ENCODE data around the gene RGL4. TPM values are rescaled to one million over a fixed set of nuclear protein-coding genes. Genes with fewer than 3 reads are reported as not detected.
"Not testable (repeated sequence)": the region's sequence is repeated elsewhere in the genome, so short reads cannot be mapped to it uniquely, and the experiment has no call there.

The RGL4 gene
- total RNA-seq, 1 donor from 2014 or later = not detected

DNA sequence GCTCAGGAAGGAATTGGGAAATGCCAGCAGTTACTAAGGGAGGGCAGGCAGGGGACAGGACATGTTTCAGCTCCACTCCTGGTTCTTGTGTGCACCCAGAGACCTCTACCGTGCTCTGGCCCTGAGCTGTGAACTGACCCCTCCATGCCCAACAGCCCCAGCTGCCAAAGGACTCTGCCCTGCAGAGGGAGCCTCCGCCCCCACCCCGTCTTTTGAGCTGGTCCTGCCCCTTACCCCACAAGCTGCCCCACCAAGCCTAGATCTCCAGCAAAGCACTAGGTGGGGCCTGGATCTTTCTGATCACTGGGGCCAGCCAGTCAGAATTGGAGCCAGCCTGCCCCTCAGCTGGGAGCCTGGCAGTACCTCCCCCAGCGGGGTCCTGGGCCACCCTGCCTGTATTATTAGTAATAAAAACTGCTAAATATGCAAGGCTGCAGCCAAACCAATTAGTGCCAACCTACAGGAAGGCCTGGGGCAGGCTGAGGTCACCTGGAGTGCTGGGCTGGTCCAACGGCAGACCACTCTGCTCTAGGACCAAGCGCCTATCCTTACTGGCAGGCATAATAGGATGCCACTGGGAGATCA is 34.8 kb upstream of the RGL4 start:
- no peak overlapping the region for H3K27ac ChIP-seq

DNA sequence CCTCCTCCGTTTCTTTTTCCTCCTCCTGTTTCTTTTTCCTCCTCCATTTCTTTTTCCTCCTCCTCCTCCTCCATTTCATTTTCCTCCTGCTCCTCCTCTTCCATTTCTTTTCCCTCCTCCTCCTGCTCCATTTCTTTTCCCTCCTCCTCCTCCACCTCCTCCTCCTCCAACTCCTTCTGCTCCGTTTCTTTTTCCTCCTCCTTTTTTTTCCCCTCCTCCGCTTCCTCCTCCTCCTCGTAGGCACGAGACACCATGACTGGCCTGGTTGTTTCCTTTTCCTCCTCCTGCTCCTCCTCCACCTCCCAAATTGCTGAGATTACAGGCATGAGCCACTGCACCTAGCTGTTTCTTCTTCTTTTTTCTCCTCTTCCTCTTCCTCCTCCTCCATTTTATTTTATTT is 33.1 kb upstream of the RGL4 start:
- TF ChIP-seq, protein P1, sequence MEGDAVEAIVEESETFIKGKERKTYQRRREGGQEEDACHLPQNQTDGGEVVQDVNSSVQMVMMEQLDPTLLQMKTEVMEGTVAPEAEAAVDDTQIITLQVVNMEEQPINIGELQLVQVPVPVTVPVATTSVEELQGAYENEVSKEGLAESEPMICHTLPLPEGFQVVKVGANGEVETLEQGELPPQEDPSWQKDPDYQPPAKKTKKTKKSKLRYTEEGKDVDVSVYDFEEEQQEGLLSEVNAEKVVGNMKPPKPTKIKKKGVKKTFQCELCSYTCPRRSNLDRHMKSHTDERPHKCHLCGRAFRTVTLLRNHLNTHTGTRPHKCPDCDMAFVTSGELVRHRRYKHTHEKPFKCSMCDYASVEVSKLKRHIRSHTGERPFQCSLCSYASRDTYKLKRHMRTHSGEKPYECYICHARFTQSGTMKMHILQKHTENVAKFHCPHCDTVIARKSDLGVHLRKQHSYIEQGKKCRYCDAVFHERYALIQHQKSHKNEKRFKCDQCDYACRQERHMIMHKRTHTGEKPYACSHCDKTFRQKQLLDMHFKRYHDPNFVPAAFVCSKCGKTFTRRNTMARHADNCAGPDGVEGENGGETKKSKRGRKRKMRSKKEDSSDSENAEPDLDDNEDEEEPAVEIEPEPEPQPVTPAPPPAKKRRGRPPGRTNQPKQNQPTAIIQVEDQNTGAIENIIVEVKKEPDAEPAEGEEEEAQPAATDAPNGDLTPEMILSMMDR (IDR thresholded peaks at IDR 0.05) = no peak
- Histone ChIP-seq H3K27me3 (no peaks in the 10 kb centered on the region), H3K36me3 (peaks cover 22 to 27% of the 10 kb centered on the region in 2 donors), H3K4me1 (no peaks in the 10 kb centered on the region), H3K9me3 (no peaks in the 10 kb centered on the region), H3K4me3 (no peak overlapping the region), H3K27ac (no peak overlapping the region)
- intact Hi-C loops (cut with DNase I) = no loop called here
- DNase-seq (ENCODE audit: low spot score in 2 of 2) = no peak

More for the DNA sequence above, 34.8 kb upstream of the RGL4 start:
- H3K9me3 ChIP-seq = no peaks in the 10 kb centered on the region
- no peaks in the 10 kb centered on the region for H3K4me1 ChIP-seq
- DNase-seq (ENCODE audit: low spot score in 2 of 2) = no peak
- H3K4me3 ChIP-seq = no peak overlapping the region
- H3K36me3 ChIP-seq = peaks cover 19 to 25% of the 10 kb centered on the region in 2 donors
- TF ChIP-seq, protein P1 (IDR thresholded peaks at IDR 0.05) = no peak
- H3K27me3 ChIP-seq = no peaks in the 10 kb centered on the region
- intact Hi-C loops (cut with DNase I) = no loop called here

DNA sequence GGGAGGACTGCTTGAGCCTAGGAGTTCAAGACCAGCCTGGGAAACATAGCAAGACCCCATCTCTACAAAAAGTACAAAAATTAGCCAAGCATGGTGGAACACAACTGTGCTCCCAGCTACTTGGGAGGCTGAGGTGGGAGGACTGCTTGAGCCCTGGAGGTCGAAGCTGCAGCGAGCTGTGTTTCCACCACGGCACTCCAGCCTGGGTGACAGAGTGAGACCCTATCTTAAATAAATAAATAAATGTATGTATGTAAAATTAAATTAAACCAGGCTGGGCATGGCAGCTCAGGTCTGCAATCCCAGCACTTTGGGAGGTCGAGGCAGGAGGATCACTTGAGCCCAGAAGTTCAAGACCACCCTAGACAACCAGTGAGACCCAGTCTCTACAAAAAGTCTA is 30.4 kb upstream of the RGL4 start:
- H3K27ac ChIP-seq; H3K27me3 ChIP-seq; H3K9me3 ChIP-seq; intact Hi-C loops (cut with DNase I); H3K4me1 ChIP-seq; DNase-seq (ENCODE audit: low spot score in 2 of 2); H3K4me3 ChIP-seq: not testable (repeated sequence)
- peaks cover 15 to 26% of the 10 kb centered on the region in 2 donors for H3K36me3 ChIP-seq

DNA sequence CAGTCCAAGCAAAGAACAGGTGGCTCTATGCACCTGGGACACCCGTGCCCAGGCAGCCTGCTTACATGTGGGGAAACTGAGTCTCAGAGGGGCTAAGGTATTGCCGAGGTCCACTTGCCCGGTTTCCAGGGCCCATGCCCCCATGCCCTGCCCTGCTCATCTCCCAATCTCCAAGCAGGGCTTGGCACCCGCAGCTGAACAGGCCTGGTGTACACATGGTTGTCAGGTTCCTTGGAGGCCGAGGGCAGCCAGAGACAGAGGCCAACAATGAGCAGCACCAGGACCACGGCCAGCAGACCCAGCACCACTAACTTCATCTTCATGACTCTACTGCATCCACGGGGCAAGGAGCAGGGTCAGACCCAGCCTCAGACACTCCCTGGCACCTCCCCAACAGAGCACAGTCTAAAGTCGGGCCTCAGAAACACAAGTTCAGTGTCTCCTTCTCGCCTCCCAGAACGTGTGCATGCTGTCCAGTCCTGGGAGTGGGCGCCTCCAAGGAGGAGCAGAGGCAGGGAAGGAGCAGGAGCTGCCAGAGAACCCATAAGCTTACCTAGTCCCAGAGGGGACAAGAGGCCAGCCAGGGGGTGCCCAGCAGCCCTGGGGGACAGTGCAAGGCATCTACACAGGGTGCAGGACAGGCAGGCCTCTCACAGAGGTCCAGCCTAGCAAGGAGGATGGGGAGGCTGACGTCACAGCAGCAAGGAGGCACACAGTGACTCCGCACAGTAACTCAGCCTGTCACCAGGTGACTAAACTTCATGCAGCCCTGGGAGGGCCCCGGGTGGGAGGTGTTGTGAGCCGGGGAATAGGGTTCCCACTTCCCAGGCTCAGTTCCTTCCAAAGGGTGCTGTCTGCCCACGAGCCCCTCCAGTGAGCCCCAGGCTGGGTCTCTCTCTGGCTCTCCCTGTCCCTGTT is 20.2 kb upstream of the RGL4 start:
- no peaks in the 10 kb centered on the region for H3K9me3 ChIP-seq
- intact Hi-C loops (cut with DNase I) = no loop called here
- DNase-seq (ENCODE audit: low spot score in 2 of 2) = no peak

DNA sequence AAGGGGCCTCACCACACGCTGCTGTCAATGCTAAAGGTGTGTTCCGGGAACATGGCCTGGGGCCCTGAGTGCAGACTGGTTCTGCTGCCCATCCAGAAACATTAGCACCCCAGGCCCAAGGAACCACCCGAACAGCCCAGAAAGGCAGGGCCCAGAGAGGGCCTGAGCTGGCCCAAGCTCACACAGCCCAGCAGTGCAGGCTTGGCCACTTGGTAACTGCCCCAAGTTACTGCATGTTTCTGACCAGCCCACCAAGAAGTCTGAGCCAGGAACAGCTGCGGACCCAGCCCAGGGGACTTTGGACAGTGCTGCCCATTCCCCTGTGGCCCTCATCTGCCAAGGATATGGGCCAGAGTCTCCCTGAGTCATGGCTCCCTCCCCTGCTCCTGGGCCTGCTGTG is 19.4 kb upstream of the RGL4 start:
- H3K4me1 ChIP-seq; H3K36me3 ChIP-seq; intact Hi-C loops (cut with DNase I); H3K4me3 ChIP-seq; H3K27ac ChIP-seq; H3K27me3 ChIP-seq; DNase-seq (ENCODE audit: low spot score in 2 of 2); H3K9me3 ChIP-seq: not testable (repeated sequence)

More for the DNA sequence above, 20.2 kb upstream of the RGL4 start:
- H3K27me3 ChIP-seq = no peaks in the 10 kb centered on the region
- H3K27ac ChIP-seq = no peak overlapping the region
- no peaks in the 10 kb centered on the region for H3K36me3 ChIP-seq
- H3K4me3 ChIP-seq = no peak overlapping the region
- H3K4me1 ChIP-seq = no peaks in the 10 kb centered on the region
- TF ChIP-seq, protein P1 (IDR thresholded peaks at IDR 0.05) = no peak

DNA sequence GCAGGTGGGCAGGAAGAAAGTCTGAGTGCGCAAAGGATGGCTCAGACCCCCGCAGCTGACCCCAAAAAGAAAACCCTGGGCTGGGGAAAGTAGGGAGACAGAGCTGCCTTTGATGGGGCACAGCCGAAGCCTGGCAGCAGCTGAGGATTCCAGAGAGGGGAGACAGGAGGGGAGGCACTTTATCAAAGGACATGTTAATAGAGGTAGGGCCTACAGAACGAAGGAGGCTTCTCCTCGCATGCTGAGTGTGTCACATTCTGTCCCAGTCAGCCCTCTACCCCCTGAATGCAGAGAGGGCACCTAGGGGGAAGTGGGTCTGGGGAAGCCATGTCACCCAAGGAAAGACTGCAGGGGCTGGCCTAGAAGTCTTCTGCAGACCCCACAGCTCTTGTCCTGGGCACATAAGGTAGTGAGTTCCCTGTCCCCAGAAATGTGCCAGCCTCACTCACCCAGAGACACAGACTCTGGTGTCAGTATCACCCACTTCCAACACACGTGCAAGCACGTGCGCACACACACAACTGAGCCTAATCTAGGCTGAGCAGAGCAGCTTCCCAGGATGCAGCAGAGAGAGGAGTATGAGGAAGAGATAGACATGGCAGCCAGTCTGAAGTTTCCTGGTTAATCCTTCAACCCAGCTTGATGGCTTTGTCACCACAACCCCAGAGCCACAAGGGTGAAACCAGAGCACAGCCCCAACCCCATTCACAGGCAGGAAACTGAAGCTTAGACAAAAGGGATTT is 18.3 kb upstream of the RGL4 start:
- intact Hi-C loops (cut with DNase I); H3K36me3 ChIP-seq; H3K9me3 ChIP-seq; H3K4me3 ChIP-seq; DNase-seq (ENCODE audit: low spot score in 2 of 2); H3K4me1 ChIP-seq; H3K27ac ChIP-seq; H3K27me3 ChIP-seq: not testable (repeated sequence)

Measured in ascending aorta (tissue), 2 donors.